Activated CD8-positive, alpha-beta T cell treated with anti-CD3 and anti-CD28 coated beads for 36 hours (primary cell): ENCODE measurements around the gene KCTD16. TPM values are rescaled to one million over a fixed set of nuclear protein-coding genes. Genes with fewer than 3 reads are reported as not detected.

Experiments
- ATAC-seq: fragments of 200-7000 bp; cut with Tn5 transposase; one replicate; pipeline ENCODE4 v1.10.0; 2021; ENCODE audit warnings: mild to moderate bottlenecking, moderate library complexity
- CTCF ChIA-PET: fragments of 350-600 bp; sonication (Branson Sonifier 250); formaldehyde crosslinking; loops from one replicate; lab custom pipeline; 2021; ENCODE audit warnings: antibody characterized with exemption; lab: Charles Lee
- POLR2A ChIA-PET: fragments of 350-600 bp; sonication (Branson Sonifier 250); formaldehyde crosslinking; loops from one replicate; lab custom pipeline; 2021; ENCODE audit warnings: antibody characterized with exemption; lab: Charles Lee
- DNase-seq: peaks from one replicate; pipeline ENCODE4 v3.0.0-alpha.2; 2020
- H3K27ac Mint-ChIP-seq: one replicate; pipeline ENCODE4 v1.8.0; 2021; ENCODE audit warnings: mild to moderate bottlenecking, mixed read lengths
- H3K27me3 Mint-ChIP-seq: one replicate; pipeline ENCODE4 v1.8.0; 2021; ENCODE audit warnings: mixed read lengths
- H3K36me3 Mint-ChIP-seq: one replicate; pipeline ENCODE4 v1.8.0; 2021; ENCODE audit warnings: low read depth, mixed read lengths
- H3K4me1 Mint-ChIP-seq: one replicate; pipeline ENCODE4 v1.8.0; 2021; ENCODE audit warnings: low read depth, mixed read lengths
- H3K4me3 Mint-ChIP-seq: one replicate; pipeline ENCODE4 v1.8.0; 2021; ENCODE audit warnings: mild to moderate bottlenecking, moderate library complexity, mixed read lengths
- H3K9me3 Mint-ChIP-seq: one replicate; pipeline ENCODE4 v1.8.0; 2021; ENCODE audit warnings: mixed read lengths
- CTCF ChIP-seq: fragments of 200-600 bp; IDR thresholded peaks from one replicate; pipeline ENCODE4 v1.8.0; 2022; ENCODE audit warnings: antibody characterized with exemption, mild to moderate bottlenecking
- intact Hi-C: fragments of 100-400 bp; cut with micrococcal nuclease; formaldehyde crosslinking; loops from one replicate; pipeline ENCODE4 v1.10.0; 2022
- total RNA-seq, 2 experiments: library from RNA; stranded (reverse); gene quantifications; one replicate each; pipeline ENCODE4 v1.2.3, GENCODE V29; 2021

Gene KCTD16
- total RNA-seq, 2 experiments from 2014 or later = 0.27 to 0.29 TPM

GRCh38 chr5:144289277-144289676 lies 118.6 kb downstream of the KCTD16 start:
- DNase-seq = no peak
- Mint-ChIP-seq H3K4me1 (no peaks in the 10 kb centered on the region), H3K27me3 (peaks cover 7% of the 10 kb centered on the region), H3K4me3 (no peak overlapping the region), H3K9me3 (no peaks in the 10 kb centered on the region), H3K27ac (no peak overlapping the region), H3K36me3 (no peaks in the 10 kb centered on the region)
- ChIA-PET POLR2A (no interaction called here), CTCF (no interaction called here)
- ATAC-seq = no peak
- intact Hi-C loops = no loop called here
- TF ChIP-seq CTCF = no peak

GRCh38 chr5:144292029-144292428 lies 121.4 kb downstream of the KCTD16 start:
- H3K36me3 Mint-ChIP-seq = no peaks in the 10 kb centered on the region
- CTCF ChIA-PET = no interaction called here
- intact Hi-C loops = no loop called here
- no peaks in the 10 kb centered on the region for H3K4me1 Mint-ChIP-seq
- TF ChIP-seq CTCF = no peak
- peaks cover 7% of the 10 kb centered on the region for H3K27me3 Mint-ChIP-seq
- H3K4me3 Mint-ChIP-seq = no peak overlapping the region
- no peak overlapping the region for H3K27ac Mint-ChIP-seq
- no peaks in the 10 kb centered on the region for H3K9me3 Mint-ChIP-seq
- ATAC-seq (no peak), DNase-seq (no peak)
- POLR2A ChIA-PET = no interaction called here

- intact Hi-C loops = no loop called here
- Mint-ChIP-seq H3K36me3 (no peaks in the 10 kb centered on the region), H3K27ac (no peak overlapping the region), H3K4me3 (no peak overlapping the region), H3K4me1 (no peaks in the 10 kb centered on the region), H3K9me3 (no peaks in the 10 kb centered on the region), H3K27me3 (peaks cover 7% of the 10 kb centered on the region)
- TF ChIP-seq CTCF = no peak
- POLR2A ChIA-PET = no interaction called here
- CTCF ChIA-PET = no interaction called here
- no peak for ATAC-seq
- no peak for DNase-seq
These were observed 124.6 kb downstream of the KCTD16 start for GRCh38 chr5:144295284-144295683.

- DNase-seq (no peak), ATAC-seq (no peak)
- no peak for TF ChIP-seq CTCF
- peaks cover 6% of the 10 kb centered on the region for H3K27me3 Mint-ChIP-seq
- no peaks in the 10 kb centered on the region for H3K36me3 Mint-ChIP-seq
- no peaks in the 10 kb centered on the region for H3K9me3 Mint-ChIP-seq
- intact Hi-C loops = no loop called here
- no peaks in the 10 kb centered on the region for H3K4me1 Mint-ChIP-seq
- CTCF ChIA-PET = interaction anchor here (1.0 kb wide), 1 partner anchor 93 kb away, joined by 3 read pairs; no protein-coding TSS in a partner anchor
- POLR2A ChIA-PET = no interaction called here
- H3K4me3 Mint-ChIP-seq = no peak overlapping the region
- H3K27ac Mint-ChIP-seq = no peak overlapping the region
These were observed 126.4 kb downstream of the KCTD16 start for GRCh38 chr5:144297081-144297480.

GRCh38 chr5:144298658-144299057 lies 128.0 kb downstream of the KCTD16 start:
- no peak overlapping the region for H3K4me3 Mint-ChIP-seq
- POLR2A ChIA-PET = no interaction called here
- intact Hi-C loops = no loop called here
- H3K4me1 Mint-ChIP-seq = no peaks in the 10 kb centered on the region
- no peak overlapping the region for H3K27ac Mint-ChIP-seq
- H3K36me3 Mint-ChIP-seq = no peaks in the 10 kb centered on the region
- no peaks in the 10 kb centered on the region for H3K9me3 Mint-ChIP-seq
- no peak for TF ChIP-seq CTCF
- CTCF ChIA-PET = no interaction called here
- ATAC-seq (no peak), DNase-seq (no peak)
- peaks cover 1% of the 10 kb centered on the region for H3K27me3 Mint-ChIP-seq
